ENCODE results near the gene SELENOH.

- TF ChIP-seq, protein P1, sequence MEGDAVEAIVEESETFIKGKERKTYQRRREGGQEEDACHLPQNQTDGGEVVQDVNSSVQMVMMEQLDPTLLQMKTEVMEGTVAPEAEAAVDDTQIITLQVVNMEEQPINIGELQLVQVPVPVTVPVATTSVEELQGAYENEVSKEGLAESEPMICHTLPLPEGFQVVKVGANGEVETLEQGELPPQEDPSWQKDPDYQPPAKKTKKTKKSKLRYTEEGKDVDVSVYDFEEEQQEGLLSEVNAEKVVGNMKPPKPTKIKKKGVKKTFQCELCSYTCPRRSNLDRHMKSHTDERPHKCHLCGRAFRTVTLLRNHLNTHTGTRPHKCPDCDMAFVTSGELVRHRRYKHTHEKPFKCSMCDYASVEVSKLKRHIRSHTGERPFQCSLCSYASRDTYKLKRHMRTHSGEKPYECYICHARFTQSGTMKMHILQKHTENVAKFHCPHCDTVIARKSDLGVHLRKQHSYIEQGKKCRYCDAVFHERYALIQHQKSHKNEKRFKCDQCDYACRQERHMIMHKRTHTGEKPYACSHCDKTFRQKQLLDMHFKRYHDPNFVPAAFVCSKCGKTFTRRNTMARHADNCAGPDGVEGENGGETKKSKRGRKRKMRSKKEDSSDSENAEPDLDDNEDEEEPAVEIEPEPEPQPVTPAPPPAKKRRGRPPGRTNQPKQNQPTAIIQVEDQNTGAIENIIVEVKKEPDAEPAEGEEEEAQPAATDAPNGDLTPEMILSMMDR (IDR thresholded peaks at IDR 0.05; ENCODE audit: low read length): no peak
- TF ChIP-seq EZH2phosphoT487 (IDR thresholded peaks at IDR 0.05; ENCODE audit: low read length): no peak
Measured at GRCh38 chr11:57742087-57742452, 779 bp downstream of the SELENOH start.
